ENCODE measurements around the gene WDR46.
A peak's percentile ranks its signal among the peaks of the same experiment; 100 is the strongest.
"Not testable (repeated sequence)": the region's sequence is repeated elsewhere in the genome, so short reads cannot be mapped to it uniquely, and the experiment has no call there.

The WDR46 gene

GRCh38 chr6:33271117-33271467 lies 17.9 kb downstream of the WDR46 start:
- no peak for DNase-seq (ENCODE audit: low spot score)

DNA sequence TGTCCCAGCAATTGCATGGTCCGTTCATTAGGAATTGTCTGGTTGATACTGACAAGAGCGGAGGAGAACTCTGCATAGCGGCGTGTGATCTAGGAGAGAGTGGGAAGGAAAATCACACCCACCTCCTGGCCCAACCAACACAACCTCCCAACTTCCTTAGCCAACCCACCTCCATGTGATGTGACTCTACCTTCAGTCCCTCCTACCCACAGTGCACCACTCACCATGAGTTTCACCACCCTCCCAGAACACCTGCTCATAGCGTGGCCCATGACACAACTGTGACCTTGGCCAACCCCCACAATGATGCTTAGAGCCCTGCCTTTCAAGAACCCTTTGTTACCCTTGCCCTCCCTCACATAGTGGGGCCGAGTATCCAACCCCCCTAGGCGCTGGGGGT lies 25.0 kb downstream of the WDR46 start:
- no peak for DNase-seq (ENCODE audit: low spot score)

- DNase-seq (ENCODE audit: low spot score) = not testable (repeated sequence)
Measured at GRCh38 chr6:33262490-33262889, 26.5 kb downstream of the WDR46 start.

GRCh38 chr6:33259032-33259431 lies 30.0 kb downstream of the WDR46 start:
- no peak for DNase-seq (ENCODE audit: low spot score)

DNA sequence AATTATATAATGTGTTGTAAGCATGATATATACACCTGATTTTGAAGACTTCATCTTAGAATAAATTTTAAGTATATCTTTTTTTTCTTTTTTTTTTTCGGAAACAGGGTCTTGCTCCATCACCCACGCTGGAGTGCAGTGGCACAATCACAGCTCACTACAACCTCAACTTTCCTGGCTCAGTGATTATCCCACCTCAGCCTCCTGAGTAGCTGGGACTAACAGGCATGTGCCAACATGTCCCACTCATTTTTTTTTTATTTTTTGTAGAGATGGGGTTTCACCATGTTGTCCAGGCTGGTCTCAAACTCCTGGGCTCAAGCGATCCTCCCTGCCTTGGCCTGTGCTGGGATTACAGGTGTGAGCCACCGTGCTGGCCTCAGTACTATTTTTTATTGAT lies 34.4 kb downstream of the WDR46 start:
- DNase-seq (ENCODE audit: low spot score) = no peak

DNA sequence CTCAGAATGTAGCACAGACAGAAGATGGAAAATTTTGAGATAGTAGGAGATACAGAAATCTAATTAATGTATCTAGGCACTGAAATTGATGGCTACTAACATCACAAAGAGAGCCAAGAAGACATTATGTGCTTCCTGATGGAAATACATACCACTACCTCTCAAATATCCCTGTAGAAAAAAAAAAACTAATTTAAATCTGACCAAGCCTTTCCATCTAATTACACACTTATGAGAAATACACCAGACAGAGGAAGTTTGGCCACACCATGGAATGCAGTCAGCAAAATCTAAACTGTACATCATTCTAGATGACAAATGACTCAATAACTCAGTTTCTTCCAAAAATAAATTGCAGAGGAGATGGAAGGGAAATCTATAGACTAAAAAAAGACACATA lies 36.3 kb downstream of the WDR46 start:
- no peak for DNase-seq (ENCODE audit: low spot score)

DNA sequence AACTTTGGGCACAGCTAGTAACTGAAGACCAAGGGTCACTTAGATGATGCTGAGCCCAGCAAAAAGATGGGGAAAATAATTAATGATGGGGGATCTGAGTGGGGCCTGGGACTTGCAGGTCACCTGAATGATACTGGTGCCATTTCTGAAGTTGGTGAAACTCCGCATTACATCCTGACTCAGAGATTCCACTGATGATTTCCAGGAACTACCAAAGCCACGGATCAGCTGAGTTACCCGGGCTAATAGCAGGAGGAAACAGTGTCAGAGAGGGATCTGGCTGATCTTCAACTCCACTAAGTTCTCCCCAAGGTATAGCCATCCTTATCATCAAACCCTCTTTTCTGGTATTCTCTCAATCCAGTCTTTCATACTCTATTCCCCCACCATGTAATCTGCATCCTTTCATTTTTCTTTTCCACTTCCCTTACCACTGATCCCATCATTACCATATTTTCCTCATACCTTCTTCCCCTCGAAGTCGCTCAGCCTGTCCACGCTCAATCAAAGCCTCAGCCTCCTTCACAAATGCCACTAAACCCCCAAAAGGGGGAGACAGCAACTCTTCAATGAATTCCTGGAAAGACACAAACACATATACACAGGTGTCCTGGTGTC lies 37.5 kb downstream of the WDR46 start:
- DNase-seq (ENCODE audit: low spot score) = no peak

GRCh38 chr6:33250731-33251130 lies 38.3 kb downstream of the WDR46 start:
- DNase-seq (ENCODE audit: low spot score) = no peak

GRCh38 chr6:33249732-33250630 lies 39.1 kb downstream of the WDR46 start:
- DNase-seq (ENCODE audit: low spot score) = peak; percentile 87

GRCh38 chr6:33248932-33249731 lies 39.9 kb downstream of the WDR46 start:
- DNase-seq (ENCODE audit: low spot score) = peak; percentile 99

- DNase-seq (ENCODE audit: low spot score) = no peak
Measured at GRCh38 chr6:33248643-33248931, 40.5 kb downstream of the WDR46 start.

- DNase-seq (ENCODE audit: low spot score) = peak; percentile 85
Measured at GRCh38 chr6:33247977-33248642, 40.9 kb downstream of the WDR46 start.

DNA sequence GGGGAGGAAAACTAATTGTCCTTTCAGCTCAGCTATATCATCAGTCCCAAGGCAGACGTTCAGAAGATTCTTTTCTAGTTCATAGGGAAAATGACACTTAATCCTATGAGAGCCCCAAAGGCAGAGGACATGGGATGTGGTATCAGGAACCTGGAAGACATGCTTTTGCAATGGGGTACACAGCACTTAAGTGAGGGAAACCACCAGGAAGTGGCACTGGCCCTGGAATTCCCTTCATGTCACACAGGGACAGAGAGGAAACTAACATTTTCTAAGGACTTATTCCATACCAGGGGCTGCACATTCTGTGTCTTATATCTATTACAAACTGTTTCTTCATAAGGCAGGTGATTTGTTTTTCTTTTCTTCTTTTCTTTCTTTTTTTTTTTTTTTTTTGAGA lies 45.6 kb downstream of the WDR46 start:
- DNase-seq (ENCODE audit: low spot score) = no peak

- DNase-seq (ENCODE audit: low spot score) = no peak
Measured at GRCh38 chr6:33241968-33242367, 47.1 kb downstream of the WDR46 start.

DNA sequence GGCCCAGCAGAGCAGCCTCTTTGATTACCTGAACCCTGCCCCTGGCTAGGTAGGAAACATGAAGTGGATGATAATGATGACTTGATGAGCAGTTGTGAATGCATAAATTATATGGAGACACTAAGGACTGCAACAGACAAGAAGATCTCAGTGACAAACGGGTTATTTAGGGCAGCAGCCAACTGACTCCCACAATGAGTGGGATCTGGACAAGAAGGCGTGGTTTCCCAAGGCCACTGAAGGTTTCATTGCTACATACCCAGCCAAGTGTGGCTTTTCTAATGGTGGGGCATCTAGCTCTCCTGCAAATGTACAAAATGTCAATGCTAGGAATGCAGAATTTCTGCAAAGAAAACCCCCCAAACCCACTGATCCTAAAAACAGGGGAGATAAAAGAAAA lies 51.3 kb downstream of the WDR46 start:
- DNase-seq (ENCODE audit: low spot score) = no peak

DNA sequence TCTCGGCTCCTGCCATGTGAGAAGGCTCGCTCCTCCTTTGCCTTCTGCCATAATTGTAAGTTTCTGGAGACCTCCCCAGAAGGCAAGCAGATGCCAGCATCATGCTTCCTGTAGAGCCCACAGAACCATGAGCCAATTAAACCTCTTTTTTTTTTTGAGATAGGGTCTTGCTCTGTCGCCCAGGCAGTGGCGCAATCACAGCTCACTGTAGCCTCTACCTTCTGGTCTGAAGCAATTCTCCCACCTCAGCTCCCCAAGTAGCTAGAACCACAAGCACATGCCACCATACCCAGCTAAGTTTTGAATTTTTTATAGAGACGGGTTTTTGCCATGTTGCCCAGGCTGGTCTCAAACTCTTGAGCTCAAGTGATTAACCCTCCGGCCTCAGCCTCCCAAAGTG lies 52.2 kb downstream of the WDR46 start:
- DNase-seq (ENCODE audit: low spot score) = no peak

GRCh38 chr6:33236328-33236727 lies 52.7 kb downstream of the WDR46 start:
- DNase-seq (ENCODE audit: low spot score) = no peak

DNA sequence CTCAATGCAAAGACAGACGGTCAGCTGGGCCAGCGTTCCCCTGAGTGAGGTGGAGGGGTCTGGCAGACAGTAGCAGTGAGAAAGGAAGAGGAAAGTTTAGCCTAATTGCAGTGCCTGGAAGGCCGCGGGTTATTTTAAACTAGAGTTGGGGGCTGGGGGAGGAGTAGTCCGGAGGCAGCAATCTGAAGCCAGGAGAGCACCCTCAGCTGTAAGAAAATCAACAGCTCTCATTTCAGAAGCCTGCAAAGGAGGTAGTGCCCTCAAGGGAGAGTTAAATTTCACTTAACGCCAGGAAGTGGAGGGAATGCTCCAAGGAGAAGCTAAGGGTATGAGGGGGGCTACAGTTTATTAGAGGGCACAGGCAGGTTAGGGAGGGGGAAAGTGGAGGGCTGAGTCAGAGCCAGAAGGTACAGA lies 53.8 kb downstream of the WDR46 start:
- no peak for DNase-seq (ENCODE audit: low spot score)

All from SK-N-DZ (cell line).